Neural cell (in vitro differentiated cells): ENCODE data around the gene MAGI1.

ENCODE experiments used
- CTCF ChIP-seq: fragments of 450-650 bp; IDR thresholded peaks from 2 replicates; pipeline ENCODE4 v1.5.1; 2014; ENCODE audit warnings: antibody characterized with exemption, mild to moderate bottlenecking, moderate library complexity; ENCODE audit not compliant: poor library complexity, severe bottlenecking
- RAD21 ChIP-seq: fragments of 450-650 bp; conservative IDR thresholded peaks from 2 replicates; pipeline ENCODE4 v1.6.1; 2014; ENCODE audit warnings: antibody characterized with exemption, mild to moderate bottlenecking, moderate library complexity
- REST ChIP-seq: IDR thresholded peaks from 2 replicates; pipeline ENCODE4 v1.6.1; 2012; ENCODE audit warnings: borderline replicate concordance

- TF ChIP-seq CTCF, result no peak
- TF ChIP-seq RAD21, result no peak
- no peak for TF ChIP-seq REST
Measured at GRCh38 chr3:65786890-65787289, 251.8 kb downstream of the MAGI1 start.
